GM06990 (cell line): ENCODE data around the gene SRGAP1.

Experiments used
- DNase-seq: peaks from one replicate; pipeline ENCODE4 v3.0.0-alpha.2; 2011; ENCODE audit not compliant: insufficient read length; ENCODE audit errors: extremely low read depth
- H3K27me3 ChIP-seq: replicated peaks from 2 replicates; pipeline ENCODE4 v1.6.0; 2011; ENCODE audit warnings: low read length; ENCODE audit not compliant: control insufficient read depth, insufficient read depth
- H3K36me3 ChIP-seq: 2 replicates; pipeline ENCODE4 v1.5.1; 2011; ENCODE audit warnings: low read length; ENCODE audit not compliant: control insufficient read depth, insufficient read depth
- H3K4me3 ChIP-seq: replicated peaks from 2 replicates; pipeline ENCODE4 v1.5.1; 2011; ENCODE audit warnings: low read depth, mild to moderate bottlenecking, control low read depth, low read length
- TF ChIP-seq, protein P1 (sequence below): IDR thresholded peaks from 2 replicates; pipeline ENCODE4 v1.5.1; 2011; ENCODE audit warnings: low read length, control low read depth, mild to moderate bottlenecking, inconsistent platforms; ENCODE audit not compliant: insufficient read depth, poor library complexity, severe bottlenecking

SRGAP1 gene

DNA sequence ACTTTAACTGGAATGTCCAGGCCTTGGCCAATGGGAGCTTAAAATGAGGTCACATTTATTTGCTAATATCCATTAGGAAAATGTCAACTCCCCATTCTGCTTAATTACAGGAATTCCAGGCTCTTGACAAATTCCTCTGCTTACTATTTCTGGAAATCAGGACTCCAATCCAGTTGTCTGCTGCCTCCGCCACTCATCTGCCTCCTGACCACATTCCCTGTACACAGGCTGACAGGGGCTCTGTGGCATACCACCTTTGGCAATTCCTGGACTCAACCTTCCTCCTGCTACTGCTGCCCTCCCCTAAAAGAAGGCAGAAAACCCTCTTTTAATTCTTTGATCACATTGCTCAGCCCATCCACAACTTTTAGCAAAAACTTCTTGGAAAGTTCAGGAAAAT, 339.7 kb downstream of the SRGAP1 start:
- Histone ChIP-seq H3K4me3 (no peak overlapping the region), H3K36me3 (no peaks in the 10 kb centered on the region), H3K27me3 (no peaks in the 10 kb centered on the region)
- no peak for DNase-seq
- TF ChIP-seq, protein P1, sequence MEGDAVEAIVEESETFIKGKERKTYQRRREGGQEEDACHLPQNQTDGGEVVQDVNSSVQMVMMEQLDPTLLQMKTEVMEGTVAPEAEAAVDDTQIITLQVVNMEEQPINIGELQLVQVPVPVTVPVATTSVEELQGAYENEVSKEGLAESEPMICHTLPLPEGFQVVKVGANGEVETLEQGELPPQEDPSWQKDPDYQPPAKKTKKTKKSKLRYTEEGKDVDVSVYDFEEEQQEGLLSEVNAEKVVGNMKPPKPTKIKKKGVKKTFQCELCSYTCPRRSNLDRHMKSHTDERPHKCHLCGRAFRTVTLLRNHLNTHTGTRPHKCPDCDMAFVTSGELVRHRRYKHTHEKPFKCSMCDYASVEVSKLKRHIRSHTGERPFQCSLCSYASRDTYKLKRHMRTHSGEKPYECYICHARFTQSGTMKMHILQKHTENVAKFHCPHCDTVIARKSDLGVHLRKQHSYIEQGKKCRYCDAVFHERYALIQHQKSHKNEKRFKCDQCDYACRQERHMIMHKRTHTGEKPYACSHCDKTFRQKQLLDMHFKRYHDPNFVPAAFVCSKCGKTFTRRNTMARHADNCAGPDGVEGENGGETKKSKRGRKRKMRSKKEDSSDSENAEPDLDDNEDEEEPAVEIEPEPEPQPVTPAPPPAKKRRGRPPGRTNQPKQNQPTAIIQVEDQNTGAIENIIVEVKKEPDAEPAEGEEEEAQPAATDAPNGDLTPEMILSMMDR, result no peak

DNA sequence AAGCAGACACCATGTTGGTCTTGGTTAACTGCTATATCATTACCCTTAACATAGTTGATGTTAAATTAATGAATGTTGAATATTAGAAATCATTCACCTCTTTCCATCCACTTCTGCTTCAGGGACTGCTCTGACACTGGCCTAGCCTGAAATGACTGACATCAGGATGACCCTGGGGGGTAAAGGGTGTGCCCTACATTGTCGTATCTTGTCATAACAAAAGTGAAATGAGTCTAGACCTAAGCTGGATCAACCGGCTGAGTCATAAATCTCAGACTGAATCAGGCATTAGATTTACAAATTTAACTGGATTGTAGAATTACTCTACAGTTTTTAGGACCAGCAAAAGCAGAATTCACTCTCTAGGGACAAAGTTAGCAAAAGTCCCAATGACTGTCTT, 342.3 kb downstream of the SRGAP1 start:
- Histone ChIP-seq H3K27me3 (no peaks in the 10 kb centered on the region), H3K36me3 (no peaks in the 10 kb centered on the region), H3K4me3 (no peak overlapping the region)
- no peak for DNase-seq
- TF ChIP-seq, protein P1, result no peak

DNA sequence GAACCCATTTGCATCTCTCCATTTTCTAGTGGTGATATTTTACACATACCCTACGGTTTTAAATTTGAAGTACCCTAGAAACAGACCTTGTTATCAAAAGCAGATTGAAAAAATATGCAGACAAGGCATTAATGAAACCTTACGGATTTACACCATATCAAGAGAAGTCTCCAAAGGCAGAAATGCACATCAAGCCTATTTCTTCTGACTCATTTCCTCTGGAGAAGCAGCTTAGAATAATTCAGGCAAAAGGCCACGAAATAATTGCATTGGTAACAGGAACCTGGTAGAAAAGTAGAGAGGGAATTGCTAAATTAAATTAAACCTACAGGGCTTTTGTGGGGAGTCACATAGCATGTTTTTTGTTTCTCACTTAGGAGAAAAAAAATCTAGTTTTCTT, 342.9 kb downstream of the SRGAP1 start:
- DNase-seq, result no peak
- no peaks in the 10 kb centered on the region for H3K36me3 ChIP-seq
- no peak overlapping the region for H3K4me3 ChIP-seq
- H3K27me3 ChIP-seq, result no peaks in the 10 kb centered on the region
- TF ChIP-seq, protein P1, result no peak

DNA sequence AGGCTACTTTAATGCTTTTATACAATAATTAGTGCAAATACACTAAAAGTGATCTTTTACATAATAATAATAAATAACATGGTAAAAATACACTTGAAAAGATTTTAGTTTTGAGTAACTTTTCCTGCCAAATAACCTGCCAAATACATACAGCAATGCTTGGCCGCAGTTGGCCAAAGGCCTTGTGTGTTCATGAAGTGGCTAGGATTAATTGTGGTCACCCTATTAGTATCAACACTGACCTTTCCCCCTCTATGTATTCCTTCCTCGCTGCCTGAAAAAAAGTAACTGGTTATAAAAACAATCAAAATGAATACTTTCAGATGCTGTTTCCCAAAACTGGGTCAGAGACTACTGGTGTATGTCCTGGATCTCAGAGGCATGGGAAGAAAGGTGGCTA, 343.3 kb downstream of the SRGAP1 start:
- Histone ChIP-seq H3K4me3 (no peak overlapping the region), H3K36me3 (no peaks in the 10 kb centered on the region), H3K27me3 (no peaks in the 10 kb centered on the region)
- no peak for DNase-seq
- TF ChIP-seq, protein P1, result no peak

DNA sequence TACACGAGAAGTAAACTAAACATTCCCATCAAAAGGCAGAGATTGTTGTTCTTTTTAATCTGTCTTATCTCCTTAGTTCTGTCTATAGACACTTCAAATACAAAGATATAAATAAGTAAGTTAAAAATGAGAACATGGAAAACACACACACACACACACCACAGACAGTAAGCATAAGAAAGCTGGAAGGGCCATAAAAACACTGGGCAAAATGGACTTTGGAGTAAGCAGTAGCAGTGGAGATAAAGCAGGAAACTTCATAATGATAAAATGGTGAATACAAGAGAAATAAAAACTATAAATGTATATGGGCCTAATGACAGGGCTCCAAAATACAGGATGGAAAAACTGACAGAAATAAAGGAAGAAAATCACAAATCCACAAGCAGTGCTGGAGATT, 345.0 kb downstream of the SRGAP1 start:
- no peaks in the 10 kb centered on the region for H3K27me3 ChIP-seq
- peaks cover 2% of the 10 kb centered on the region for H3K36me3 ChIP-seq
- DNase-seq, result no peak
- no peak overlapping the region for H3K4me3 ChIP-seq
- TF ChIP-seq, protein P1, result no peak

DNA sequence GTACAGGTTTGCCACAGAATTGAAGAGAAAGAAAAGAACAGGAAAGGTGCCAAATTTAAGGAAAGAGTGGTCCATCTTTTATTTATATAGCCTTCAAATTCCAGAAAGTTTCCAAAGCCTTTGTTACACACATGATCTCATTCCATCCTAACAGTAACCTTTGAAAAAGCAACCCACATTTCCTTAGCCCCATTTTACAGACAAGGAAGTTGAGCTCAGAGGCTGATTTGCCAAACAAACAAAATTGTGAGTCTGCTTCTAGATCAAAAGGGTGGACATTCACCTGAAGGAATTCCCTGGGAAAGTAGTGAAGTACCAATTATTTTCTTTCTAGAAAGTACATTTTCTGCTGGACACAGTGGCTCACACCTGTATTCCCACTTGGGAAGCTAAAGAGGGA, 345.6 kb downstream of the SRGAP1 start:
- TF ChIP-seq, protein P1, result no peak
- no peak overlapping the region for H3K4me3 ChIP-seq
- H3K27me3 ChIP-seq, result no peaks in the 10 kb centered on the region
- H3K36me3 ChIP-seq, result peaks cover 3% of the 10 kb centered on the region
- DNase-seq, result no peak
